Activated CD8-positive, alpha-beta memory T cell treated with anti-CD3 and anti-CD28 coated beads, Interleukin-2, amount 50 U/mL, for 48 hours (primary cell): ENCODE data around the gene ASPG.
"Not testable (repeated sequence)": the region's sequence is repeated elsewhere in the genome, so short reads cannot be mapped to it uniquely, and the experiment has no call there.

Experiments used
- DNase-seq: peaks from one replicate; pipeline ENCODE4 v3.0.0-alpha.2; 2020

Gene ASPG

GRCh38 chr14:104150136-104151025, 64.9 kb downstream of the ASPG start:
- DNase-seq: no peak

- no peak for DNase-seq
These were observed 65.5 kb downstream of the ASPG start for GRCh38 chr14:104151026-104151381.

GRCh38 chr14:104151566-104152245, 66.2 kb downstream of the ASPG start:
- no peak for DNase-seq

DNA sequence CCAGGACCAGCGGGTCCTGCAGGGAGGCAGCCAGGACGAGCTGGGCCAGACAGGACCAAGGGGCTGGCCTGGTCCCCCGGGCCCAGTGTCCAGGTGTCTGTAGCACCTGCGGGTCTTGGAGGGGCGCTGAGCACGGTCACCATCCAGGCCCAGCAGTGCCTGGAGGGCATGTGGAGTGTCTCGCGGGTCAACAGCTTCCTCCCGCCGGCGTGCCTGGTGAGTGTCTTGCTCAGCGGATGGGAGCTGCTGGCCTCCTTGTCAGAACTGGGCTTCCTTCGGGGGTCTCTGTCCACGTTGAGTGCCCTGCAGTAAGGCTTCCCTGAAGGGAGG, 66.7 kb downstream of the ASPG start:
- no peak for DNase-seq

DNA sequence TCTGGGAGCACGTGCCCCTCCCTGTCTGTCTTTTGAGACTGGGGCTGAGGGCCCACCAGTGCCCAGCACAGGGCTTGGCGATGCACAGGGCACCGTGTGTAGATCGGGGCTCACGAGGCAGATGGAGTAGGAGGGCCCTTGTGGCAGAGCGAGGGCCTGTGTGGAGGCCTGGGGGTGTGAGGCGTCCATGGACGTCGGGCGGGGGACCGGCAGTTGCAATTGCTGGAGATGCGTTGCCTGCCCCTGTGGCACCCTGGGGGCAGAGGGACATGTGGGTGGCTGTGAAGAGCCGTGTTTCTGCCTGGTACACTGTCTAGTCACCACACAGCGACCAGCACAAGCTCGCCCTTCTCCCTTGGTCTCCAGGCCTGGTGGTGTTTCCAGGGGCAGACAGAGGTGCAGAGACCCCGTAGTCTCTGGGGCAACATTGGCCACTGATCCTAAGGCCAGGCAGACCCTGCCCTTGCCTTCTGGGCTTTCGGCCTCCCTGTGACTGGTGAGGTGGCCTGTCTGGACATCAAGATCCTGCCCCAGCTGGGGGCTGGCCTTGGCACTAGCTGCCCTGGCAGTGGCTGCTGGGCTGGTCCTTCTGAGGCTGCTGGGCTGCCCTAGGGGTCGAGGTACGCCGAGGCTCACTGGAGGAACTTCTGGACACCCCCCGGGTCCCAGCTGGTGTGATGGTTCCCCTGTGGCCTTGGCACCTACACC, 67.3 kb downstream of the ASPG start:
- DNase-seq: no peak

DNA sequence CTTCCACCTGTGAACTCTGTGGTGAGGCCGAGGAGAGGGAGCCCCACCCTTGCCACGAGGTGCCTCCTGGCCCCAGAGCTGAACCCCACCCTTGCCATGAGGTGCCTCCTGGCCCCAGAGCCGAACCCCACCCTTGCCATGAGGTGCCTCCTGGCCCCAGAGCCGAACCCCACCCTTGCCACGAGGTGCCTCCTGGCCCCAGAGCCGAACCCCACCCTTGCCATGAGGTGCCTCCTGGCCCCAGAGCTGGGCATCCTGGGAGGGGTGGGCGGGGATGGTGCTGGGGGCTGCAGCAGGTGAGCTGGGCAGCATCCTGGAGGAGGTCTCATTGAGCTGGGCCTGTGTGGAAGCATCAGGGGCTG, 67.9 kb downstream of the ASPG start:
- not testable (repeated sequence) for DNase-seq

GRCh38 chr14:104154246-104154645, 68.7 kb downstream of the ASPG start:
- no peak for DNase-seq

- no peak for DNase-seq
These were observed 70.0 kb downstream of the ASPG start for GRCh38 chr14:104155513-104155912.

- no peak for DNase-seq
These were observed 70.6 kb downstream of the ASPG start for GRCh38 chr14:104156142-104156541.

GRCh38 chr14:104157016-104157928, 71.8 kb downstream of the ASPG start:
- DNase-seq: no peak

- DNase-seq: no peak
These were observed 73.6 kb downstream of the ASPG start for GRCh38 chr14:104158827-104159798.

- no peak for DNase-seq
These were observed 74.5 kb downstream of the ASPG start for GRCh38 chr14:104159990-104160389.

DNA sequence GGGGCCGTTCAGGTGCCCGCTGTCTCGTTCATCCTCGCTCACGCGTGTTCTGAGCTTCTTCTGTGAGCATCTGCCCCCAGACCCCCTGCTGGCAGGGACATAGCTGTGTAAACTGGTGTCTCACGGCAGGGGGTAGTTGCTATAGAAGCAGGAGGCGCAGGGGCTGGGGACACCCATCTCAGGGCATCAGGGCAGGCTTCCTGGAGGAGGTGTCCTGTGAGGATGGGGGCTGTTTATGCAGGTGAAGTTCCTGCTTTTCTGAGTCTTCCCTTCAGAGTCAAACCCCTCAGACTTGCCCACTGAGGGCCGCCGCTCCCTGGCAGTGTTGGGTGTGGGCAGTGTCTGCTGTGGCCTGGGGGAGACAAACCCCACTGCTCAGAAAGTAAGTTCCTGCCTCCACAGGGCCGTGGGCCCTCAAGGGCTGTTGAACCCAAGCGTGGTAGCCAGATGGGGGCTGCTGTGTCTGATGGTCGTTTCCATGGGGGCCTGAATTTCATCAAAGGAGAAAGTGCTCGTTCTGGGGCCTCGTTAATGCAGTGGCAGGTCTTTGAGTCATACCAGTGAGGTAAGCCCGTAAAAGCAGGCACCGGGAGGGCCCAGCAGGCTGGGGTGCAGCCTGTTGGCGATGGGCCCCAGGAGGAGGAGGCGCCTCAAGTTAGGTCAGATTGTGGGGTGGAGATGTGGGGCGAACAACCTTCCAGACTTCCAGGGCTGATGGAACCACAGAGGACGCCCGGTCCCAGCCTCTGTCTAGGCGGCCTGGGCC, 76.3 kb downstream of the ASPG start:
- DNase-seq: no peak

- DNase-seq: no peak
These were observed 77.0 kb downstream of the ASPG start for GRCh38 chr14:104162495-104162894.

- DNase-seq: no peak
These were observed 78.0 kb downstream of the ASPG start for GRCh38 chr14:104163541-104163940.

DNA sequence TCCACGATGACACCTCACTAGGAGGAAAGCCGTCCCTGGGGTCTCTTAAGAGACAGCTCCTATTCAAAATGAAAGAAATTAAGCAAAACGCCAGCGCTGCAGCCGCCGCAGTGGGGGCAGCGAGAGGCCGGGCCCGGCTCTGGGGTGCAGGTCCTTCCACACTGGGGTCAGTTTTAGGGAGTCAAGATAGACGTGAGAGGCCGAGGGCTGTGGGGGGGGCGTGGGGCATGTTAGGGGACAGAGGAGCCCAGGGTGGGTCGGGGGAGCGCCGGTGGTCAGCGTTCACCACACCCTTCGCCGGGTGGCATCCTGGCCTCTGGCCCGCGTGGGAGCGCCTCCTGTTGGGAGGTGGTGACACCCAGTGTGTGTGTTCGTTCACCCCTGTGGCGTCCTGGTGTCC, 78.5 kb downstream of the ASPG start:
- no peak for DNase-seq

DNA sequence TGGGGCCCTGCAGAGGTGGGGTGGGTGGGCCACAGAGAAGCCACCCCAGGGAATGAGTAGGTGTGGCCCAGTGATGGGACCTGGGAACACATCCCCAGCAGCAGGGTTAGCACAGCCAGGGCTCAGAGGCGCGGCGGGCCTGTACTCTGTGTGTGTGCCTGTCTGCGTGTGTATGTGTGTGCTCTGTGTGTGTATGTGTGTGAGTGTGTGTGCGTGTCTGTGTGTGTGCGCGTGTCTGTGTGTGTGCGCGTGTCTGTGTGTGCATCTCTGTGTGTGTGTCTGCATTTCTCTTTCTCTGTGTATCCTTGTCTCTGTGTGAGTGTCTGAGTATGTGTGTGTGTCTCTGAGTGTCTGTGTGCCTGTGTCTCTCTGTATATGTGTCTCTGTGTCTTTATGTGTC, 79.0 kb downstream of the ASPG start:
- DNase-seq: no peak
